ENCODE data around the gene RELL2.
A peak's percentile ranks its signal among the peaks of the same experiment; 100 is the strongest.

Gene RELL2

DNA sequence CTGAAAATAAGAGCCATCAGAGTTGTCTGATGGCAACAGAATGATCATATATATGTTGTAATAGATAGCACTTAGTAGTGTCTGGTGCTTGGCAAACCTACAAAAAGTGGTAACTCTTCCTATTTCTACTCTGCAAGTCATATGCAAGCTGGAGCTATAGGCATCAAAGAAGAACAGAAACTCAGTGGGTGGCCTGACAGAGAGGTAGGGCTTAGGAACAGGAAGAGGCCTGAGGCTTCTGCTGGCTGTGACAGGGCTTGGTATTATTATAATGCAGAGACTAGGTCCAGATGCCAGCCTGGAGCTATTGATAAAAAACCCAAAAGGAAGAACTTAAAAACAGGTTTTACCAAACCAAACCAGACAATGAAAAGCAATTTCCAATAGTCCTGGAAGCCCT lies 13.6 kb upstream of the RELL2 start:
- peak; percentile 51 for DNase-seq

DNA sequence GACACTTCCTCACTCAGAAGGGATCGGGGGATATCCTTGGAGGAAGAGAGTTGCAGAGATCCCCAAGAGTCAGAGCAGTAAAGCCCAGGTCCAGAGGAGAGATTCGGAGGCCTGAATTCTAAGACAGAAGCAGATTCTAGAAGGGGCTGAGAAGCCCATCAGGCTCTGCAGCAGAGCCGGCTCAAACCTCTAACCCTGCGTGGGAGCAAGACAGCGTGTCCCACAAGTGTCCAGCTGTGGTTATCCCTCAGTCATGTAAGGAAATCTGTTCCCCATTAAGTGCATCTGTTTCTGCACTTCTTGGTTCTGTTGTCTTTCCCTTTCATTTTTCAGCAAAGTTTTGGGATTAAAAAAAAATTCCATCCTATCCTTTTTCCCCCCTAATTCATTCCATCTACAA lies 13.2 kb upstream of the RELL2 start:
- DNase-seq: peak; percentile 50

DNA sequence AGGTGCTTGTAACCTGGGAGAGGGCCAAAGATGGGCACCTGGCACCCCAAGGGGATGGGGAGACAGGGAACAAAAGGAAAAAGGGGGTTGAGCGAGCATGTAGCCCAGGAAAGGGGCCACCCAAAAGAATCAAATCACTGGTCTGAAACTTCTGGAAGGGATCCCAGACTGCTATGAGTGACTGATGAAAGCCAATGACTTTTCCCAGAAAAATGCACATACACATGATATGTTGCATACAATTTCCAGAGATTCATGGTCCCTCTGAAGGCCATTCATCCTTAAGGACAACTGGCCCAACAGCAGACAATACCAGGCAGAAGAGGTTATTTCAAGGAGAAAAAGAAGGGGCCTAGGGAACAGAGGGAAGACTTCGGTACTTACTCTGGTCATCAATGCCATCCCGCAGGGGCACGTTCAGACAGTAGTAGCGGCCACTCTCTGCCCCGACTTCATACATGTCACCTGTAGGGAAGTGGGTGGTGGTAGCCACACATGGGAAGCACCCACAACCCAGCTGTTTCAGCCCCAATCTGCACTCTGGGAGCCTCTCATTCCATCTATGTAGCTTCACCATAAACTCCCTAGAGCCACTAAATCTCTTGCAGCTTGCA lies 8.5 kb upstream of the RELL2 start:
- peak; percentile 37 for DNase-seq

DNA sequence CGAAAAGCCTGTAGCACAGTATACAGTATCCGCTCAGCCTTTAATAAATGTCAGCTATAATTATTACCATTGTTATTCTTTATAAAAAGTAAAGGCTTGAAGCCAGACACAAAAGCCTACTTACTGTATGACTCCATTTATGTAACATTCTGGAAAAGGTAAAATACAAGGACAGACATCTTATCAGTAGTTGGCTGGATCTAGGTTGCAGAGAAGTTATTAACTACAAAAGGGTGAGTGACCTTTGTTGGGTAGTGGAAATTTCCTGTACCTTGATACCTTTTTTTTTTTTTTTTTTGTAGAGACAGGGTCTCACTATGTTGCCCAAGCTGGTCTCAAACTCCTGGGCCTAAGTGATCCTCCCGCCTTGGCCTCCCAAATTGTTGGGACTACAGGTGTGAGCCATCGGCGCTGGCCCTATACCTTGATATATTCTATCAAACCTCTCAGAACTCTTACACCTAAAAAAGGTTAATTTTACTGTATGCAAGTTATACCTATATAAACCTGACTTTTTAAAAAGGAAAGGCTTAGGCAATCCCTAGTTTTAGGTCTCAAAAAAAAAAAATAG lies 6.1 kb upstream of the RELL2 start:
- DNase-seq: no peak

DNA sequence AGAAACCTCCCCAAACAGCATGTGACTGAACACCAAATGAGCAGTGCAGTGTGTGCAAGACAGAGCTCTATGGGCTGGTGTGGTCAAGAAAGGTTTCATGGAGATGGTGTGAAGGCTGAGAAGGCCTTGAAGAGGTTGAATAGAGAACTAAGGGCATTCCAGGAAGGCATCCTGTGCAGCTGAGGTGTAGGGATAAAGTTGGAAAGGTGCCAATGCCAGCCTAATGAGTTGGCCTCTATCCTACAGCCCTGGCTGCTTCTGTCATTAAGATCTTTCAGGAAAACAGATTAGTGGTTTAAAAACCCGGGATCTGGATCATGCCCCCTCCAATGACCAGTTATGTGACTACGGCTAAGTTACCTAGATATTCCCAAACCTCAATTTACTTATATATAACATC lies 4.1 kb upstream of the RELL2 start:
- DNase-seq: peak; percentile 45

DNA sequence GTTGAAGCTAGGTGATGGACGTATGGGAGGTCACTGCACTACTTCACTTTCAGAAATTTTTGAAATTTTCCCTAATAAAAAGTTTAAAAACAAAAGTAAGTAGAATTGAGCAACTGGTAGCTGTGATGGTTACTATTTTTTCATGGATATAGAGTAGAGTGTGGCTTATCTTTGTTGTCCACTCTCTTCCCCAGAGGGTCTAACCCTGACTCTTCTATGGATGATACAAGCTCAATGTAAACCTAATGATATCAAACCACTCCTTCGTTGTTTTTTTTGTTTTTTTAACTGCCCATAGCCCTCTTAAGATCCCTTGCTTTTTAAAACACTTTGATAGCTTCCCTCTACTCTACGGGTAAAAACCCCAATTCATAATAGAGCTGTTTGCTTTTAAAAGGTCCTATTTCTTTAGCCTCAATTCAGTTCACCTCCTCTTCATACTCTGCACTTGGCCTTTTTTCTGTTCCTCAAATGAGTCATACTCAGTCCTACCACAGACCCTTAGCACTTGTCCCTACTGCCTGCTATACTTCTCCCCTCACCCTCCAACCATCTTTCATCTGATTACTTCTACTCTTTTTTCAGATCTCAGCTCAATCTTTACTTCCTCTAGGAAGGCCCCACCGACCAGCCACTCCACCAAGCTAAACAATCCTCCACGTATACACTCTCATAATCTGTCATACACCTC lies 2.8 kb upstream of the RELL2 start:
- peak; percentile 19 for DNase-seq

DNA sequence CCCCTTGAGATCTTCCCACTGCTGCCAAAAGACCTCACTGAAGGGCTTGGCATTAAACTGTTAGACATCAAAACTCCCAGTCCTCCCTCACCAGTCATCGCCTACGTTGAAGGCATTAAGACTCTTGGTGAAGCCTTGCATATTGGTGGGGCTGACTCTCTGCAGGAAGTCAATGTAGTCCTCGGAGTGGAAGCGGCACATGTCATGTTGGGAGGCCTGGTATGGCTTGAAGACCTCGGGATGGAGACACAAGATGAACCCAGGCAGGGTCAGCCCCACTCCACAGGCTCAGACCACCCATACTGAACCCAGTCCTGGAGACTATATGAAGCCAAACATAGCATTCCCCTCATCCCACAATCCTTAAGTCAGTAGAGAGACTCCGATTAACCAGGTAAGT lies 2.1 kb upstream of the RELL2 start:
- DNase-seq: peak; percentile 51

DNA sequence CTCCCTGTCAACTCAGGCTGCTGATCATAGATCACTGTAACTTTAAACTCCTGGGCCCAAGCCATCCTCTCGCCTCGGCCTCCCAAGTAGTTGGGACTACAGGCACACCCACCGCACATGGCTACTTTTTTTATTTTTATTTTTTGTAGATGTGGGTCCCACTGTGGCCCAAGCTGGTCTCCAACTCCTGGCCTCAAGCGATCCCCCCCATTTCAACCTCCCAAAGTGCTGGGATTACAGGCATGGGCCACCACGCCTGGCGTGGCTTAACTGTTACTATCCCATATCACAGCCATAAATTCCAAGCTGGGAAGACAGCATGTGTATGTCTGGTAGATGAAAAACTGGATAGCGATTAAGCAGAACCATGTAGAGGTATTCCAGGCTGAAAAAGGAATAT lies 1.2 kb upstream of the RELL2 start:
- DNase-seq: peak; percentile 37

DNA sequence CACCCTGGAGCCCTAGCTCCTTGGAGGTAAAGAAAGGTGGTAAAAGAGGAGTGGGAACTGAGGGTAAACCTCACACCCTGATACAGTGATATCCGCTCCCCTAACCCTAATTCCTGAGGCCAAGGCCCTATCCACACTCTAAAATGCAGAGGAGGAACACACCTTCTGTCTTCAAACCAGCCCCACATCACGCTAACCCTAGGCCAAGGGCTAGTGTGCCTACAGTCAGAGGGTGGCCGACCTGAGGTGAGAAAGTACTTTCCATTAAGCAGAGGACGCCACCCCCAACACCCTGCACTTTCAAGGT lies 738 bp upstream of the RELL2 start:
- DNase-seq: no peak

DNA sequence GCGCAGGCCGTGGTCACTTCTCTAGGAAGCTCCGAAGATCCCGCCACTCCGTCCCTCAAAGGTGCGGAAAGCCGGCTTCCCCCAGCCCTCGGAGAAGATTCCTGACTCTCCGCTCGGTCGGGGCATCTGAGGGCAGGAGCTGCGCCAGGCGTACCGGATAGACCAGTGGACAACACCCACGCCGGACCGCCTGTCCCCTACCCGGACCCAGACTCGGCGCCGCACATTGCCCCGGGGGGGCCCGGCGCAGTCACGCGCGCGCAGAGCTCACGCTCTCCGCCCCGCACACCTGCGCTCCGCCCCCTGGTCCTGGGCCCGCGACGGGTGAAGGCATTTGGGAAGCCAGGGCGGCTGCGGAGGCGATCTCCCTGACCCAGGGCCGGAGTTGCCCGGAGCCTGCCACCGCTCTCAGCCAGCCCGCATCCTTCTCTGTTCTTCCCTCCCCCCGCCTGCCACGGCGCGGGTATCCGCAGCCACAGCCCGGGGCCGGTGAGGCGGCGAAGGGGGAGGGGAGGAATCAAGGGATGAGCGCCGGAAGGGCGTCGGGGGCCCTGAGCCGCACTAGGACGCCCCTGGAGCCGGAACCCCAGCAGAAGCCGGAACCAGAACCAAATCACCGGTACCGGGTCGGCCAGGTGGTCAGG lies 448 bp downstream of the RELL2 start:
- peak; percentile 86 for DNase-seq

DNA sequence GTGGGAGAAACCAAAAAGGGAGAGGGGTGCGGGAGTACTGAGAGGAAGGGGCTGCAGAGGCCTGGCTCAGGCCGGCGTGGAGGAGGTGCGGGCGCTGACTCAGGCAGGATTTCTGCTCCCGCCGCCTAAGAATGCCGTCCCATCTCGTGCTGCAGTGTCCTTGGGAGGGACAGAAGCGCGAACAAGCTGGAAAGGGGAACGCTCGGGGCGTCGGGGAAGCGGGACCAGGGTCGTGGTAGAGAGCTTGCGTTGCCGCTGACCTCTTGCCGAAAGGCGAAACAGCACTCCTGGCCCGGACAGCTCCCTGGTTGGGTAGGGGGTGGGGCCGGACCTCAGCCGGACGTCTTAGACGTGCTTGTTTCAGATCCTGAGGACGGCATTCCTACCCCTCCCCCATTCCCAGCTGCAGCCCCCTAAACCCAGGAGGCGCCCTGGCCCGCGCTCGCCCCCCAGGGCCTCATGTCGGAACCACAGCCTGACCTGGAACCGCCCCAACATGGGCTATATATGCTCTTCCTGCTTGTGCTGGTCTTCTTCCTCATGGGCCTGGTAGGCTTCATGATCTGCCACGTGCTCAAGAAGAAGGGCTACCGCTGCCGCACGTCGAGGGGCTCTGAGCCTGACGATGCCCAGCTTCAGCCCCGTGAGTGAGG lies 1.1 kb downstream of the RELL2 start:
- peak; percentile 89 for DNase-seq

DNA sequence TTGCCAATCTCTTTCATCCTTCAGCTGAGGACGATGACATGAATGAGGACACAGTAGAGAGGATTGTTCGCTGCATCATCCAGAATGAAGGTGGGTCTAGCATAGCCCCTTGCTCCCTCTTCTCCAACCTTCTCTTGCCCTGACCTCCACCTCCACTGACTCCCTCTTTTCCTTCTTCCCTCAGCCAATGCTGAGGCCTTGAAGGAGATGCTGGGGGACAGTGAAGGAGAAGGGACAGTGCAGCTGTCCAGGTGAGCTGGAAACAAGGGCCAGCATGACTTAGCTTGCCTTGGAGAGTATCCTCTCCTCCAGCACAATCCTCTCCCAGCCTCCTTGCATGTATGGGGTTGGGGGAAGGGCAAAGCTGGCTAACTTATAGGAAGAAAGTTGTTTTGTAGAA lies 2.0 kb downstream of the RELL2 start:
- peak; percentile 54 for DNase-seq

DNA sequence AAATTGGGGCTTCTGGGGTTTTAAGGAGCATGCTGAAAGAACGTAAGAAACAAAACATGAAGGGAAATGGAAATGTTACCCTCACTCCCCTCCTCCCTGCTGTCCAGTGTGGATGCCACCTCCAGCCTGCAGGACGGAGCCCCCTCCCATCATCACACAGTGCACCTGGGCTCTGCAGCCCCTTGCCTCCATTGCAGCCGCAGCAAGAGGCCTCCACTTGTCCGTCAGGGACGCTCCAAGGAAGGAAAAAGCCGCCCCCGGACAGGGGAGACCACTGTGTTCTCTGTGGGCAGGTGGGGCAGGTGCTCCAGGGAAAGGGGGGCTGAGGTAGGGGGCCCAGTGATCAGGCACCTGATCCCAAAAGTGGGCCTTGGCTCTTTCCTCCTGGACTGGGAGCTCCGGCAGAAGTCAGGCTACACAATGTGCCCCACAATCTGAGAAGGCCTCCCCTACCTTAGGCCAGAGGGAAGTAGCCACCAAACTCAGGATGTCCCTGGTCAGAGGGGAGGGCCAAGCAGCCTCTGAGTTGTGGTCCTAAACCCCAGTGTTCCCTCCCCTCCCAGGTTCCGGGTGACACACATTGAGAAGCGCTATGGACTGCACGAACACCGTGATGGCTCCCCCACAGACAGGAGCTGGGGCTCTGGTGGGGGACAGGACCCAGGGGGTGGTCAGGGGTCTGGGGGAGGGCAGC lies 2.7 kb downstream of the RELL2 start:
- DNase-seq: peak; percentile 42

DNA sequence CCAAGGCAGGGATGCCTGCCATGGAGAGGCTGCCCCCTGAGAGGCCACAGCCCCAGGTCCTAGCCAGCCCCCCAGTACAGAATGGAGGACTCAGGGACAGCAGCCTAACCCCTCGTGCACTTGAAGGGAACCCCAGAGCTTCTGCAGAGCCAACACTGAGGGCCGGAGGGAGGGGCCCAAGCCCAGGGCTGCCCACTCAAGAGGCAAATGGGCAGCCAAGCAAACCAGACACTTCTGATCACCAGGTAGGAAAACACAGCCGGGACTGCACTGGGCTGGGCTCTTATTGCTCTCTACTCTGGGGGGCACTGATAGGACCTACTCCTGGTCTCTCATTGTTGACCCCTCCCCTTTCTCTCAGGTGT lies 3.2 kb downstream of the RELL2 start:
- DNase-seq: no peak

DNA sequence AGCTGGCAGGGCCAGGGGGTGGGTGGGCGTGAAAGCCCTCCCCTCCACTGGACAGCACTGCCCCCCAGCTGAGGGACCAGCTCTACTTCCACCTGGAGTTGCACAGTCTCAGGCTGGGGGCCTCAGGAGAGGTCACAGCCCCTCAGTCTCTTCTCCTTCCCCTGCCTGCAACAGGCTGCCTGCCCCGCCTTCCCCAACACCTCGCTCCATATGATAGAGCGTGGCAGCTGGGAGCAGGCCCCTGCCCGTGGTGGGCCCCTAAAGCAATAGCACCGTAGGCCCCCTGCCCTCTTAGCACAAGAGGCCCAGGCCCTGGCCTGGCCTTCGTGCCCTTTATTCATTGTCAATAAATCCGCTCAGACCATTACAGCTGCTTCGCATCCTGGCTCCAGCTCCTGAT lies 3.9 kb downstream of the RELL2 start:
- no peak for DNase-seq

DNA sequence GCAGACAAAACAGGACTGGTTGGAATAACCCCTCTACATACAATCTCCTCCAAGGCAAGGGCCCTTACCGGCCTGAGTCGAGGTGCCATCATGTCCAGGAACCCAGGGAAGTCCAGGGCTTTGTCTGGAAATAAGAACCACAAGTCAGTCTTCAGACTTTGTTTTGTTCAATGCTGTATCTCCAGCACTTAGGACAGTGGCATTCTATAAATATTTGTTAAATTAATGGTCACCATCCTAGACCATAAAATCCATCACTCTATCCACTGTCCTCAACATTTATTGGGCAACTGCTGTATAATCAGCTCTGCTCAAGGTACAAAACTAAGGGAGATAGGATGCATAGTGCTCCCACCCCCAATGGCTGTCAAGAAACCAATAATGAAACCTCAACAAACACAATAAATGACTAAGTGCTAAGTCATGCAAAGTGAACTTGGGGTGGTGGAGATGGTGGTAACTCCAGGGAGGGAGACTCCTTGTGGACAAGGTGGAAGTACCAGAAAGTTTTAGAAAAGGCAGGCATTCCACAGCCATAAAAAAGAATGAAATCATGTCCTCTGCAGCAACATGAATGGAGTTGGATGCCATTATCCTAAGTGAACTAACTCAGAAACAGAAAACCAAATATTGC lies 5.0 kb downstream of the RELL2 start:
- DNase-seq: no peak

DNA sequence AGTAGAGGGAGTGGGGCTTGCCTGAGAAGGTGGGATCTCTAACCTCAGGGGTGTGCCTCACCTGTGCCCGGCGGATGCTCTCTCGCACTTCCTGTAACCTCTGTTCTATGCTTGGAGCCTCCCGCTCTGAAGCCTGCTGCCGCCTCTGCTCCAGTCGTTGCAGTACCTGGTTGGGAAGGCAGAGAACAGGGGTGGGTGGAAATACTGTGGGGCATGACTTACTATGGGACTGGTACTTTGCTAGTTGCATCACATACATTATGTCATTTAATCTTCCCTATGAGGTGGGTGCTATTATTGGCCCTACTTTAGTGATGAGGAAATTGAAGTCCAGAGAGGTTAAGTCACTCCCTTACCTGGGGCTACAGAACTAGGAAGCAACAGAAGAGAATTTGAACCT lies 9.2 kb downstream of the RELL2 start:
- DNase-seq: no peak

DNA sequence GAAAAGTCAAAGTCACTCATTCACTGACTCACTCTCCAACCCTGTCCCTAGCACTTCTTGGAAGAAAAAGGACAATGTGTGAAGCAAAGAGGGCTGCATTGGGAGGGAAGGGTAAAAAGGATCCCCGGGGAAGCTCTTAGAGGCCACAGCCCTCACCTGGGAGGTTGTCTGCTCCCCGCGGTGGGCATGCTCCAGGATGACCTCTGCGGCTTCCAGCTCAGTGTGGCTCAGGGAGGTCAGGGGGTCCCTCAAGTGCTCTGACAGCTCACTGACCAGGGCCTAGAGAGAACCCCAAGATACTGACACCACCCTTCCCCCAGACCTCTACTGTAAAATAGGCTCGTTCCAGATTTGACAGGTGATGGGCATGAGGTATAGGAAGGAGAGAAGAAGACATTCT lies 10.4 kb downstream of the RELL2 start:
- no peak for DNase-seq

DNA sequence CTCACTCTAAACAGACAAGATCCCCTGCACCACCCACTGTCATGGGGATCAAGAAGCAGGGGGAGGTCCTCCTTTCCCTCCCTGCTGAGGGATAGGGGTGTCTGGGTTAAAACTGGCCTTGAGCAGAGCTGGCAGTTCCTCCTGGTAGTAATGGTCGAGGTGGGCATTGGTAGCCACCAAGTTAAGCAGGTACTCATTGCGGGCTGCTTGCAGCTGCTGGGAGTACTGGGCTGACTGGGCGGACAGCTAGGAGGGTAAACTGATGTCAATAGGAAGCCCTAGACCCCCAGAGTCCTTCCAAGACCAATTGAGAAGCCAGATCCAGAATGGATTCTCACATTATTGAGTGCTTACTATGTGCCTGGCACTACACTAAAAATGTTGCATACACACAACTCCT lies 11.1 kb downstream of the RELL2 start:
- DNase-seq: no peak

DNA sequence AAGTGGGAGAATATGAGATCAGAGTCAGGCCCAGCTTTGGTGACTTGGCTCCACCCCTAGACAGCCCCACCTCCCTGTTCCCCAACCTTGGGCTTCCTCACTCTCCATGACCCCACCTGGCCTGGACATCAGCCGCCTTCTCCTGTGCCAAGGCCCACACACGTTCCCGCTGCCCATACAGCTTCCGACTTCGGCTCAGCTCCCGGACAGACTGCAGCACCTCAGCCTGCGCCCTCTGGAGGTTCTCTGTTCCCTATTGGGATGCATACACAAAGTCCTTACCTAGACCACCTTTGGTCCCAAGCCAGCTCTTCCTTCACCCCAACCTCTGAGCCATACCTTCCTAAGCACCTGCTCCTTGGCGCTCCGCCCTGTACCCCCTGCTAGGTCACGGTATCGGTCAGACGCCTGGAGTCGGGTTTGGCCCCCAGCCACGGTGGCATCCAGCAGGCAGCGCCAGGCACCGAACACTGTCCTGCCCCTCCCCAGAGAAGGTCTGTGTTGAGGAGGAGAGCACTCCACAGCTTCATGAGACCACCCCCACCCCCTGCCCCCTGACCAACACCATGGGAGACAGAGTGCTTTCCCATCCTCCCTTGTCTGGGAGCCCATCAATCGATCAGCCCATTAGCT lies 12.4 kb downstream of the RELL2 start:
- DNase-seq: no peak

DNA sequence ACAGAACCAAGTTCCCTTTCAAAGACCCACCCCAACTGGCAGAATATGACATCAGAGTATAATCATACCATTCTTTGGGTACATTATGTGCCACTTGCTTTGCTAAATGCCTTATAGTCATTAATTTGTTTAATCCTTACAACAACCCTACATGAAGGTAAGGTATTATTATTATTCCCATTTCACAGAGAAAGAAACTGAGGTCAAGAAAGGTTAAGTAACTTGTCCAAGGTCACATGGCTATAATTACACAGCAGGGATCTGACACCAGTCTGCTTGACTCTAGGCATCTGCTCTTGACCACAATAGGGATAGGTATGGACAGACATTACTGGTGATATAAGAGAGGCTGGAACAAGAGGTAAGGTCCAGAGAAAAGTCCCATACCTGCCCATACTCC lies 13.2 kb downstream of the RELL2 start:
- no peak for DNase-seq
